Right ventricle myocardium superior (tissue), 1 donor: ENCODE results near the gene DDI2. TPM values are rescaled to one million over a fixed set of nuclear protein-coding genes. Genes with fewer than 3 reads are reported as not detected.
"Not testable (repeated sequence)": the region's sequence is repeated elsewhere in the genome, so short reads cannot be mapped to it uniquely, and the experiment has no call there.

Experiments used
- ATAC-seq: fragments of 200-7000 bp; cut with Tn5 transposase; one replicate; pipeline ENCODE4 v1.9.1; 2020; ENCODE audit warnings: mild to moderate bottlenecking; ENCODE audit not compliant: poor library complexity
- DNase-seq: peaks from one replicate; pipeline ENCODE4 v3.0.0-alpha.2; 2020
- intact Hi-C: fragments of 100-400 bp; cut with DNase I; formaldehyde crosslinking; loops from one replicate; pipeline ENCODE4 v1.11.2; 2022
- total RNA-seq: library from RNA; stranded (reverse); fragmentation: NEBNext Ultra II Directional; extraction: Animal tissue kit (Norgen Biotek cat#: 25700); gene quantifications from one replicate; pipeline ENCODE4 v1.2.1, GENCODE V29; 2021
- donor health status: DM: no; HTN: yes; CAD: no; lungs with severe emphysema.

The DDI2 gene
- total RNA-seq, 1 donor from 2014 or later, result 19.4 TPM

DNA sequence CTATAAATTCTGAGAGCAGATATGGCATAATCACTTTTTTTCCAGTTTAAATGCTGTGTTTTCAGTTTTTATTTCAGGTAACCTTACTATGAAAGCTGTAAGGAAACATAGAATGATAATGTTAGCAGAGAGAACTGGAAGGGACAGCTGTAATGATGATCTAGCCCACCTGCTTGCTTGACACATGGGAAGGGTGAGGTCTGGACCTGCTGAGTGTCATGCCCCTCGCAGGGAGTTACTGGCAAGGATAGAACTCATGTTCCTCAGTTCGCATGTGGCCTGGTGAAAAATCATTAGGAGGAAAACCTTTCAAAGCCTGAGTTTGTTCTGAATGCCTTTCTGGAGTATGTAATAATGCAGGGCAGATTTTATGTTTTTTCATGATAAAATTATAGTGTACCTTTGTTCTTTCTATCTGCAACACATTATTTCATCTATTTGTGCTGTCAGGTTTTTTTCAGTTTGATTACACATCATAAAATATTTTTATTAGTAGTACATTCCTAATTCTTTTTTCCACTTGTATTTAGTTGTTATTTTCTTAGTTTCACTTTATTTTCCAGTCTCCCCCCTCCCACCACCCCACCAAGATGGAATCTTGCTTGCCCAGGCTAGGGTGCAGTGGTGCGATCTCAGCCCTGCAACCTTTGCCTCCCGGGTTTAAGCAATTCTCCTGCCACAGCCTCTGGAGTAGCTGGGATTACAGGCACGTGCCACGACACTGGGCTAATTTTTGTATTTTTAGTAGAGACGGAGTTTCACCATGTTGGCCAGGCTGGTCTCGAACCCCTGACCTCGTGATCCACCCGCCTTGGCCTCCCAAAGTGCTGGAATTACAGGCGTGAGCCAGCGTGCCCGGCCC lies 8.0 kb downstream of the DDI2 start:
- ATAC-seq (no peak), DNase-seq (no peak)
- intact Hi-C loops, result no loop called here

DNA sequence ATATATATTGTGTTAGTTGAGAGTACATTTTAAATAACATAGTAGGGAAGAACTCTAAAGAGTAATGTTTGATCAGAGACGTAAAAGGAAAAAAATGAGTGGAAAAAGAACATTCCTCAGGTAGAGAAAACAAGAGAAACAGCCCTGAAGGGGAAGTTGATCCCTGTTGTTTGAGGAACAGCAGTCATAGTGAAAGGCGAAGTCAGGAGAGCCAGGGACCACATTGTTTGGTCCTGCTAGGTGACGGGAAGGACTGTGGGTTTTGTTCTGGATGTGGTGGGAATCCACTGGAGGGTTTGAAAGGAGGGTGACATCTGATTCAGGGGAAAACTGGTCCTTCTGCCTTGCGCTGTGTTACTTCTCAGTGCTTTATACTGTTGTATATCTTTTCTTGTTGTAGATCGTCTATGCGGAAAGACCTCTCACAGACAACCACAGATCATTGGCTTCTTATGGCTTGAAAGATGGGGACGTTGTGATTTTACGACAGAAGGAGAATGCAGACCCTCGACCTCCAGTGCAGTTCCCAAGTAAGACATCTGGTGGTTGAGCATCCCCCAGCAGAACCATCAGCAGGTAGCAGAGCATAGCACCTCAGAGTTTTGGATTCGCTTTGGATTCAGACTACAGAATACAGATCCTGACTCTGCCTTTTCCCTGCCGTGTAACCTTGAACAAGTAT lies 9.2 kb downstream of the DDI2 start:
- ATAC-seq (no peak), DNase-seq (no peak)
- intact Hi-C loops, result no loop called here

DNA sequence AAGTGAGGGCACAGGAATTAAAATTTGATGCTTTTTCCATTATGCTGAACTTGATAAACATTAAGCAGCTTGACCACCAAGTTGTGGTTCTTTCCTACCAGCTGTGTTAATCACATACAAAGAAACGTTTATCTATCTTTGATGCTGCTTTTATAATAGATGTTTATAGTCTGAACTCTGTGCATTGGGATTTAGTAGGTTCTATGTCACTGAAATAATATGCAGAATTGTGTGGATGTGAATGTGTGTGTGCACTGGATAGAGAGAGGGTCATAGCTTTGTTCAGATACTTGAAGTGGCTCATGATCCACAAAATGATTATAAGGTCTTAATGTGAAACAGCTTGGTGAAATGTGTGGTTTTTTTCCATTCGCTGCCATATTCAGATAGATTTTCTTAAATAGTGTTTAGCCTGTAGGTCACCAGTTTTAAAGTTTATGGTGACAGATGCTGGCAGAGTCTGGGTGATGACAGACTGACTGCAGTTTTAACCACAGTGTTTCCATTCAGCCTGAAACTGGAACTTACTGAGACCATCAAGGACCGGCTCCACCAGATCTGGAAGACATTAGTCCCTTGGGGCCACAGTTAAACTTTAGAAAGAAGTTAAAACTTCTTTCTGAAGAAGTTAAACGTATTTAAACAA lies 10.2 kb downstream of the DDI2 start:
- no peak for DNase-seq
- ATAC-seq, result peak; percentile 45
- intact Hi-C loops, result no loop called here

DNA sequence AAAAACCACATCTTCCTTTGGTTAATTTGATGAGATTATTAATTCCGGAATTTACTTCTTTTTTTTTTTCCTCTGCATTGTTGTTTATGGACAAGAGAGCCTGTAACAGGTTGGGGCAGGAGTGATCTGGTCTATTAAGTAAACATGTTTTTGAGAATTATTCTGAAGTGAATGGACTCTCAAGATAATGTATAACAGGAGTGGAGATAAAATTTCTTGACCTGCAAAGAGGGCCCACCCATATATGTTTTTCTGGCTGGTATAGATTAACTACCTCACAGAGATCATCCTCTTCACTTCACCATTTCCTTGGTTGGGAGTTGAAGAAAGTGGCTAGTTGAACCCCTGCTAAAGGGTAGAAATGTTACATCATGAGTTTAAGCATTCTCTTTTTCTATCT lies 10.7 kb downstream of the DDI2 start:
- DNase-seq, result no peak
- intact Hi-C loops, result no loop called here
- ATAC-seq, result no peak

DNA sequence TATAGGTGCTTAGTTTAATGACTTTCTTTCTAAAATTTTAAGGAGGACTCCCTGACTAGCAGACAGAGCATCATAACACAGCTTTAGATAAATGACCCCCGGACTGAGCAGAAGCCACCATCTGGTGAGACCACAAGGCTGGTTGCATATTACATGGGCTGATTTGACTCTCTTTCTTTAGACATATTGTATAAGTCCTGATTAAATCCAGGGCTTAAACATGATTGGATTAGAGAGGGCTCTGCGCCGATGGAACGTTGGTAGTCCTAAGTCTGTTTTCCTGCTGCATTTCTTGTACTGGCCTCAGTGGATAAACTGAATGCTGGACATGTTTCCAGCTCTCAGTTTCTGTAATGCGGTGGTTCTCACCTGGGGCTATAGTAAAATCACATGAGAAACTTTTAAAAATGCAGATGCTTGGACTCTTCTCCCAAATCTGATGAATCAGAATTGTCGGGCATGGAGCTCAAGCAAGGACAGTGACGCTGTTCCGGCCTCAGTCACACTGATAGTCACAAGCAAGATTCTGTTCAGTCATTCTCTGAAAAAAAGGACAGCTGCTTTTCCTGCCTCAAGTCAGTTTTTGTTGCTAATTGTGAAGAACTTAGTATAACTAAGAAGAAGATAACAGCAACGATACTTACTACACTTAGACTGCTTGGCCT lies 16.6 kb downstream of the DDI2 start:
- DNase-seq, result no peak
- no peak for ATAC-seq
- intact Hi-C loops, result no loop called here

DNA sequence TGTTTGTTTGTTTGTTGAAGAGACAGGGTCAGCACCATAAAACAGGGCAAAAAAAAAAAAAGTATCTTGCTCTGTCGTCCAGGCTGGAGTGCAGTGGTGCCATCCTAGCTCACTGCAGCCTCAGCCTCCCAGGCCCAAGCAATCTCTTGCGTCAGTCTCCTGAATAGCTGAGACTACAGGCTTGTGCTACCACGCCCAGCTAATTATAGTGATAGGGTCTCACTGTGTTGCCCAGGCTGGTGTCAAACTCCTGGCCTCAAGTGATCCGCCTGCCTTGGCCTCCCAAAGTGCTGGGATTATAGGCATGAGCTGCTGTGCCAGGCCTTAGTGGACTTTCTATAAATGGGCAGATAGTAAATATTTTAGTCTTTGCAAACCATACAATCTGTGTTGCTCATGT lies 19.2 kb downstream of the DDI2 start:
- intact Hi-C loops, result no loop called here
- DNase-seq, result no peak
- no peak for ATAC-seq

DNA sequence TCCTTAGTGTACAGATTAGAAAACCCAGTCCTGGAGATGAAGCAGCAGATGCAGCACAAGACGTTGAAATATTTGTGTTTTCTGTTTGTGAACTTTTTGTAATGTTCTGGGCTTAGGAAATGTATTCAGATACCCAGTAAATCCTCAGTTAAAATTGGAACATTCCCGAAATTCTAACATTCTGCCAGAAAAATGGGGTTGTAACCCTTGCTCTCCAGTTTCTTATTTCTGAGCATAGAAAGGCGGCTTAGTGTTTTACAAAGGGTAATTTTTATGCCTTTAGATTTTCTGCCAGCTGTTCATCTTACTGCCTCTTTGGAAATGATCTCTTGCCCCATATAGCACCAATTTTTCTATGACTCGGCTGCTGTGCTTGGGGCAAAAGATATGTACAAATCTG lies 20.6 kb downstream of the DDI2 start:
- intact Hi-C loops, result no loop called here
- no peak for ATAC-seq
- no peak for DNase-seq

DNA sequence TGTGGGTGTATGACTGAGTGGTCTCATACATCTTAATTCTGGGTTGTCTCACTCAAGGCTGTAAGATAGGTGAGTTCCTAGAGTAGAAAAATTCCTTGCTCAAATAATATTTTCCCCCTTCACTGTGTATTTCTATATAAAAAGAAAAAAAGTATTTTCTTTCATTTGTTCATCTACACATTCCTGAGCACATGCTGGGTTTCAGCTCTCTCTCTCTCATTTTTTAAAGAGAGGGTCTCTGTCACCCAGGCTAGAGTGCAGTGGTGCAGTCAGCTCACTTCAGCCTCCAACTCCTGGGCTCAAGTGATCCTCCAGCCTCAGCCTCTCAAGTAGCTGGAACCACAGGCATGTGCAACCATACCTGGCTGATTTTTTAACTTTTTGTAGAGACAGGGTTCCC lies 22.0 kb downstream of the DDI2 start:
- ATAC-seq (no peak), DNase-seq (no peak)
- intact Hi-C loops, result no loop called here

DNA sequence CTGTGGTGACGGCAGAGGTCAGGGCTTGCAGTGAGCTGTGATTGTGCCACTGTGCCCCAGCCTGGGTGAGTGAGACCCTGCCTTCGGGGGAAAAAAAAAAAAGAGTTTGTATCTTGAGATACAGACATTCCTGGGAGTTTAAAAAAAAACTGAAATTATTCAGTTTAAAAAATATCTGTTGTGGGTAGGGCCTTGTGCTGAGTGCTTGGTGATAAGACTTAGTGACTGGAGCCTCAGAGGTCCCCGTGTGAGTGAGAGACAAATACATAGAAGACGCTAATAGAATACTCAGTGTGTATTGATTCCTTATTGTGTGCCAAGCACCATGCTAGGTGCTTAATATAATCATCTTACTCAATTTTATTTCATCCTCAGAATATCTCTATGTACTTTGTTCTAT lies 22.7 kb downstream of the DDI2 start:
- DNase-seq (no peak), ATAC-seq (no peak)
- intact Hi-C loops, result no loop called here

DNA sequence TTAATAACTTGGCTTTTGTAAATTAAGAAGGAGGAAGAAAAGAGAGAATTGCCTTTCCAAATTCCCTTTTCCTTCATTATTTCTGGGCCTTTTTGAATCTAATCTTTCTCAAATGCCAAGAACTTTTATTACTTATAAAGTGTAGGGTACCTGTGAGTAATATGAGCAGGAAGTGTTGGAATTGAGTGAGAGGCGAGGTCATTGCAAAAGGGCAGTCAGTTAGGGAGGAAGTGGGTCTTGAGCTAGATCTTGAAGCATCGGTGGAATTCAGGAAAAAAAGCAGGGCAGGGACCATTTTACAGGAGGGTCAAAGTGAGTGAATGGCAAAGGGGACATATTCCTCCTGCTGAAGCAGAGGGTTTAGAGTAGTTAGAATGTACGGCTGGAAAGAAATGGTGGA lies 23.4 kb downstream of the DDI2 start:
- no peak for ATAC-seq
- no peak for DNase-seq
- intact Hi-C loops, result no loop called here

DNA sequence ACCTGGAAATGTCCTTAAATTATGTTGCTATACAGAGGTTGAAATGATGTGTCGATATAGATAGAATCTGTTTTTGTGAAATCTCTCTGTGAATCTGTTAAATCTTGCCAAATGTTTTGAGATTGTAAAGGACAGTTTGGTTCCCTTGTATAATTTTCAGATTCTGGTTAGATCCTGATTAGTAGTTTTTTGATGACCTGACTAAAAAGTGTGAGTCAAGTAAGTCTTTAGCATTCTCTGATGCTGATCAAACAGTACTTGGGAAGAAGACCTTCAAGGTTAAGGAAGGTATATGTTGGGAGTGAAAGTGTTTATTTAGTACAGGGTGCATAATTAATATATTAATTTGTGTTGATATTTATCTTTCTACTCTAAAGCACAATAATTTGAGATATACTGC lies 32.7 kb downstream of the DDI2 start:
- DNase-seq (no peak), ATAC-seq (no peak)
- intact Hi-C loops, result no loop called here

DNA sequence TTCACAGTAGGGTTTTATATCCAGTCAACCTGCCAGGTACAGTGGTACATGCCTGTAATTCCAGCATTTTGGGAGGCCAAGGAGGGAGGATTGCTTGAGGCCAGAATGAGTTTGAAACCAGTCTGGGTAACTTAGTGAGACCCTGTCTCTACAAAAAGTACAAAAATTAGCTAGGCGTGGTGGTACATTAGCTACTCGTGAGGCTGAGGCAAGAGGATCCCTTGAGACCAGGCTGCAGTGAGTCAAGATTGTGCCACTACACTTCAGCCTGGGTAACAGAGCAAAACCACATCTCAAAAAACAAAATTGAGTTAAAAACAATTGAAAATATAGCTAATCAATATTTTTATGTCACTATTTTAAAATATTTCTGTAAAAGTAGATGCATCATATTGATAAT lies 33.2 kb downstream of the DDI2 start:
- DNase-seq (no peak), ATAC-seq (no peak)
- intact Hi-C loops, result no loop called here

DNA sequence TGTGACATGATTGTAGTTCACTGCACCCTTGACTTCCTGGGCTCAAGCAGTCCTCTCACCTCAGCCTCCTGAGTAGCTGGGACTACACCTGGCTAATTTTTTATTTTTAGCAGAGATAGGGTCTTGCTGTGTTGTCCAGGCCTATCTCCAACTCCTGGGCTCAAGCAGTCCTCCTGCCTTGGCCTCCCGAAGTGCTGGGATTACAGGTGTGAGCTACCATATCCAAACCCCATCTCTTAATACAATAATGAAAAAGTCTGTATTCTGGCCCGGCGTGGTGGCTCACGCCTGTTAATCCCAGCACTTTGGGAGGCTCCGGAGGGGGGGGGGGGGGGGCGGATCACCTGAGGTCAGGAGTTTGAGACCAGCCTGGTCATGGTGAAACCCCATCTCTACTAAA lies 34.9 kb downstream of the DDI2 start:
- ATAC-seq, DNase-seq, intact Hi-C loops: not testable (repeated sequence)

DNA sequence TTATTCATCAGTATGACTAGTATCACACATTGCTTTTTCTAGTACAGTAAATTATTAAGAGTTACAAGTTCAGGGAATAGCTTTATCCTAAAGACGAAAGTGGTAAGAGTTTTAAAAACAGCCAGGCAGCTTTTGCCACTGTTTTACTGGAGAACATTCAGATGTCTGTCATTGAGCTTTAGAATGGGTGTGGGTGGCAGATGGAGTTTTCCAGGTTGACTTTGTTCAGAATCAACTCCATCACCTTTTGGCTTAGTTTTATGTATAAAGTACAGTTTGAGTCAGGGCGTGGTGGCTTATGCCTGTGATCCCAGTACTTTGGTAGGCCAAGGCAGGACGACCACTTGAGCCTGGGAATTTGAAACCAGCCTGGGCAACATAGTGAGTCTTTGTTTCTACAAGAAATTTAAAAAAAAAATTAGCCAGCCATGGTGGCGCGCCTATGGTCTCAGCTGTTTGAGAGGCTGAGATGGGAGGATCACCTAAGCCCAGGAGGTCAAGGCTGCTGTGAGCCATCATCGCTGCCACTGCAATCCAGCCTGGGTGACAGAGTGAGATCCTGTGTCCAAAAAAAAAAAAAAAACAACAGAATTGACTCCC lies 36.9 kb downstream of the DDI2 start:
- ATAC-seq (no peak), DNase-seq (no peak)
- intact Hi-C loops, result no loop called here

DNA sequence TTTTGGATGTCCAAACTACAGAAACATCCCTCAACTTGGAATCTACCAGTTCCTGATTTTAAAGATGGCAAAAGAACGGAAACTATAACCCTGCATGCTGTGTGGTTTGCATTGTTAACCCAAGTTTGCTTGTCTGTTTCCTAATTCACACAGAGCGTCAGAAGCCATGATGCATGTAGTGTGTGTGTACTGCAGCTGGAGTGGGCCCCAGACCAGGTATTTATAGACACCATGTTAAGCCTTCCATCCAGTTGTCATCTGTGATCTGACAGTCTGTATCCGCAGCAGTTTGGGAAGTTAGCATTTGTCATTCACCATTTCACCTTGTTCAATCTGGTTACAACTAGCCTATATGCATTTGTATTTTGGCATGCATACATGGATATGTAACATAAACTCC lies 39.2 kb downstream of the DDI2 start:
- intact Hi-C loops, result no loop called here
- DNase-seq, result no peak
- ATAC-seq, result peak; percentile 88

DNA sequence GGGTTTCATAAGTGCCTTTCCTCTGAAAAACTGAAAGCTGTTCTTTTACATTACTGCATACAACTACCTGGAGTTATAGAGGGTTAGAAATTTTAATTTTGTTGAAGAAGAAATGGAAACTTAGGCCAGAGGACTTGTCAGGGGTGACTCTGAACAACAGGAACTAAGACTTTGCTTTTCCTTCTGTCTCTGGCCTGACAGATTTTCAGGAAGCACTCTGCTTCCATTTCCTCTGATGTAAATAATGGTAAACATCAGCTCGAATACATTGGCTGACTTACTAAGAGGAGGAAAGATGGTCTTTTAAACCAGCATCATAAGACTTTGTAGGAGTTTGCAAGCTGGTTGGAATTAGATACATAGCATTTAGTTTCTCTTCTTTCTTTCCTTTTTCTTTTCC lies 39.8 kb downstream of the DDI2 start:
- ATAC-seq, result no peak
- no peak for DNase-seq
- intact Hi-C loops, result no loop called here

DNA sequence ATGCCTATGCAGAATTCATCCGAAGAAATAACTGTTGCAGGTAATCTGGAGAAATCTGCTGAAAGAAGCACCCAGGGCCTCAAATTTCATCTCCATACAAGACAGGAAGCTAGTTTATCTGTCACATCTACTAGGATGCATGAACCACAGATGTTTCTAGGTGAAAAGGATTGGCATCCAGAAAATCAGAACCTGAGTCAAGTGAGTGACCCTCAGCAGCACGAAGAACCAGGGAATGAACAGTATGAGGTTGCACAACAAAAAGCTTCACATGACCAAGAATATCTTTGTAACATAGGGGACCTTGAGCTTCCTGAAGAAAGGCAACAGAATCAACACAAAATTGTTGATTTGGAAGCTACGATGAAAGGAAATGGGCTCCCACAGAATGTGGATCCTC lies 42.9 kb downstream of the DDI2 start:
- no peak for ATAC-seq
- no peak for DNase-seq
- intact Hi-C loops, result loop anchor here (10.0 kb wide), 1 partner anchor 75 kb away; the partner anchor contains the start of gene SLC25A34

DNA sequence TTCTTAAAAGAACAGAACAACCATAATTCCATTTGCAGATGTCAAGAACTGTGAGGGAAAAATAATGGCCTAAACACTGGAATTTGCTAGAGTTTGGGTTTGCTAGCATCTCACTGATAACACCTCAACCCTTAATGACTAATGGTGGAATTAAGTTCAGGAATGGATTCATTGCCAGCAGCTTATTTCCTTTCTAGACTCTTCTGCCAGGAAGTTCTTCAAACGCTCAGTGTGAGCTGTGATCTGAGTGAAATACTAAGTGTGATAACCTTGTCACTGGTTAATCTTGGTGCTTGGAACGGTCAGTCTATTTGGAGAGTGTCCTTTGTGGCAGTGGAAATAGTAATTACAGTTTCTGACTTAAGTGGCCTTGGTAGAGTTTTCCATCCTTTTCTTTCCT lies 45.2 kb downstream of the DDI2 start:
- intact Hi-C loops, result loop anchor here (10.0 kb wide), 1 partner anchor 72 kb away; the partner anchor contains the start of gene SLC25A34
- ATAC-seq (peak; percentile 74), DNase-seq (no peak)

DNA sequence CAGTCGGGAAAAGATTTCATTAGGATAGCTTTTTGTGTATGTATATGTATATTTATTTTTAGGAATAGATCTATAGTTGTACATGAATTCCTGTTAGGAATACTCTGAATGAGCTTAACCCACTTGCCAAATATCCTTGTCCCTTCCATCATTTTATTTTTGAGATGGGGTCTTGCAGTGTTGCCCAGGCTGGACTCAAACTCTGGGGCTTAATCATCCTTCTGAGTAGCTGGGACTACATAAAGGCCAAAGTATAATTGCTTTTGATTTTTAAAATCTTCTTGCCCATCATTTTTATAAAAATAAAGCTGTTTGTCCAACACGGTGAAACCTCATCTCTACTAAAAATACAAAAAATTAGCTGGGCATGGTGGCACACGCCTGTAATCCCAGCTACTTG lies 46.7 kb downstream of the DDI2 start:
- intact Hi-C loops, result loop anchor here (10.0 kb wide), 1 partner anchor 71 kb away; the partner anchor contains the start of gene SLC25A34
- ATAC-seq, result no peak

More for the DNA sequence above, 46.7 kb downstream of the DDI2 start:
- no peak for DNase-seq
